Liver (tissue), 3 donors: Measurements from ENCODE around the gene PRR16.

Experiments
- CTCF ChIP-seq: fragments of 150-350 bp; IDR thresholded peaks from 2 replicates; pipeline ENCODE4 v1.5.1; 2017; ENCODE audit warnings: improper control_type of control experiment, low read depth, low read length; ENCODE audit not compliant: missing input control
- JUND ChIP-seq, 2 donors: IDR thresholded peaks; 2 replicates each; pipeline ENCODE4 v1.6.1; 2016; ENCODE audit warnings: antibody characterized with exemption in 2 of 2
- RAD21 ChIP-seq, 2 donors: IDR thresholded peaks; 2 replicates each; pipeline ENCODE4 v1.6.1; 2016; ENCODE audit warnings: antibody characterized with exemption in 2 of 2, mild to moderate bottlenecking in 2 of 2
- SP1 ChIP-seq: IDR thresholded peaks from 2 replicates; pipeline ENCODE4 v1.6.1; 2018; ENCODE audit warnings: antibody characterized with exemption, mild to moderate bottlenecking
- TAF1 ChIP-seq: conservative IDR thresholded peaks from 2 replicates; pipeline ENCODE4 v1.6.1; 2016; ENCODE audit warnings: antibody characterized with exemption, mild to moderate bottlenecking
- donor health status: healthy.
- donor health status: healthy.

- TF ChIP-seq SP1, result no peak
- TF ChIP-seq CTCF, result no peak
- TF ChIP-seq JUND (IDR thresholded peaks at IDR 0.05), result no peak
- no peak for TF ChIP-seq TAF1
- no peak for TF ChIP-seq RAD21 (IDR thresholded peaks at IDR 0.05)
Measured at GRCh38 chr5:120586646-120587045, 122.5 kb downstream of the PRR16 start.
